Medulla oblongata (tissue), 1 donor: ENCODE data around the gene UBAC2.

Experiments used
- DNase-seq: peaks from one replicate; pipeline ENCODE4 v3.0.0-alpha.2; 2015; ENCODE audit errors: extremely low spot score

The UBAC2 gene

DNA sequence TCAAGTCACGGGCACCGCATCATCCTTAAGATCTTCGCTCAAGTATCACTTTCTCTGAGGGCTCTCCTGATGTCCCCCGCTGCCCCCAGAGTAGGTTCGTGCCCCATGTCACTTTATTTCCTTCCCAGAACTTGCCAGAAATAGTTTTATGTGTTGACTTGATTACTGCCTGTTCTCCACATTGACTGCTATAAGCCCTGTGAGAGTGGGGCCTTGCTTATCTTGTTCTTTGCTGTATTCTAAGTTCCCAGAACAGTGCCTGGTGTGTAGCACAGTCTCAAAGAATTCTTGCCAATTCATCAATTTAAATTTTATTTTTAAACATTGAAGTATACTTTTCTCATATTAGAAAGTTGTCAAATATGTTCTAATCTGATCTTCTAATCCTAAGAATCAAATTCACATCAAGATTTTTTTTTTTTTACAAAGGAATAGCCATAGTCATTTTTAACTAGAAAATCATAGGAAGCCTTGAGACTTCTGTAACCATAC lies 138.6 kb downstream of the UBAC2 start:
- DNase-seq, result no peak

DNA sequence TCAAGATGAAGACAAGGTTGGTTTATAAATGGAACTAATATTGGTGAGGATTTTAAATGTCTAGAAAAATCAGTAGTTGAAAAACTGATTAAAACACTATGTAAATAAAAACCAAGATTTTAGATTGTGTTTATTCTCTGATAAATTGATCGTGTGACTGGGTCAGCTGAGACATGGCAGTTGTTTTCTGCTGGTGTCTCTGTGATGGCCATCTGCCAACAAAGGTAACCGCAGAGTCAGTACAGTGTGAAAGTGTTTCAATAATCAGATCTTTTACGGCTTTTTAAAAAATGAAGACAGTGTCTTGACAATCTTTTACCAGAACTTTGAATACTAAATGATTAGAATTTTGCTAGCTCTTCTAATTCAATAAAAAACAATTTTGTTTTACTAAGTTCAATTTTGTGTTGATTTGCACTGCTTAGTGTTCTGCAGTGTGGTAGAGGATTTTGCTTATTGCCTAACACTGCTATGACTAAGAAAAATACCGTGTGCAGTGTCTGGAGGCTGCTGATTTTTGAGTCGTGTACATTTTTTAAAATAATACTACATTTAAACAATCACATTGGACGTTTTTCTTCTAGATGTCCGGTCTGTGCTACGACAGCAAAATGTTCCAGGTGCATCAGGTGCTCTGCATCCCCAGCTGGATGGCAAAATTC lies 139.2 kb downstream of the UBAC2 start:
- no peak for DNase-seq

DNA sequence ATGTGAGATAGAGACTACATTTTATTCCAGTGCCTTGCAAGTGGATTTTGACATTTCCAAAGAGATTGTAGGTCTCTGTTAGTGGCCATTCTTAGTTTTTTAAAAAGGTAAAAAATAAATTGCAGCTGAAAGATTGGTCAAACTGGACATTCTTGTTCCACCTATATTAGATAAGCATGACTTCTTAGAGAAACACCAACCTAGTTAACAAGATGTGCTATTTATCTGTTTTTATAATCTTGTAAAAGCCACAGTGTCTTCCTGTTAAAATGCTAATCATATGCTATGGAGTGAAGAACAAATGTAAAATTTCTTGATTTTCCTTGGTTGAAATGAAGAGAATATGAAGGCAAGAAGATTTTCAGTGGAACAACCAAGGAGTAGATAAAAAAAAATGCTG lies 140.0 kb downstream of the UBAC2 start:
- no peak for DNase-seq

DNA sequence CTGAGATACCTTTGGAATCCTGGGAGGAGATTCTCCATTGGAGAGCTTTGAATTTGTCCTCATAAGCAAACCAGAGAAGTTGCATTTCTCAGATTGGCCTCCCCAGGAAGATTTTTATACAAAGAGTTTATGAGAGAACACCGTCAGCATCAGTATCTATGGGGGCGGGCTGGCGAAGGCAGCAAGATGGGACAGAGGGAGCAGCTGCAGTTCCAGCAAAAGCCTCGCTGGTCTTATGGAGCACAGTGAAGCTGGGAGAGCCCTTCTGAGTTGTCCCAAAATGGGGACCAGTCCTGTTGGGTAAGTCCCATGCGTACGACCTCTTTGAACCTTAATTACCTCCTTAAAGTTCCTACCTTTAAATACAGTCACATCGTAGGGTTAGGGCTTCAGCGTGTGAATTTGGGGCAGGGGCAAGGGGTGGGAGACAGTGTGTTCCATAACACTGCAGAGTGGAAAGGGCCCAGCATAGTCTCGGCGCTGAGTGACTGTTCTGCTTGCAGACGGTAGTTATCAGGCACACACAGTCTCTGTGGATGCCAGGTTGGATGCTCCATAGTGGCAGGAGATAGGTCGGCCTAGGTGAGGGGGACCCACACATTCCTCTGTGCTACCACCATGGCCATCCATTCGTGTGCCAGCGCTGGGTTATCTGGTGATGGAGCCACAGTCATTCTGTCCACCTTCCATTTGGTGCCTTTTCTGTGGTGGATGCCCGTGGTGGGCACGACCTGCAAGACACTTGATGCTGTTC lies 141.5 kb downstream of the UBAC2 start:
- no peak for DNase-seq

DNA sequence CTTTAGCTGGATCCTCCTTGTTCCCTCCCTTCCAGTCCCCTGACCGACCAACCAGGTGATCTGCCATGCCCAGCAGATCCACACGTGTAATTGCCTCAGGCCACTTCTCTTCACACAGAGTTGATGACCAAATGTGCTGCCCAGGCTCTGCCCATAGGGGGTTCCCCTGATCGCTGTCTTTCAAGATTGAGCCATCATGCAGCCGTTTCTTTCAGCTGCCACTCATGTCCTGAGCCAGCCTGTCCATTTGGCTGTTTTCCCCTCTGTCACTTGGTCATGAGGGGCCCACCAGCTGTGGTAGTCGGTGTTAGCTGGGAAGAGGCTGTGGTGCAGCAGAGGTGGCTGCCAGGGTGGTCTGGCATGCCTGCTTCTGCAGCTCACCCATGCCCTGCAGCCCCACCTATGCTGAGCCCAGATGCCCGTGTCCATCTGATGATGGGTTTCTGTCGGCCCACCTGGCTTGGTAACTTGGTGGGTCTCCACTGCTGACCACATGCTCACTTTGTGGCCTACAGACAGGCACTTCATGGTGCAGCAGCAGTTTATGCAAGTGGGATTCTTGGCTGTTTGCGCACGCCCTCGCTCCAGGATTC lies 142.2 kb downstream of the UBAC2 start:
- DNase-seq, result no peak

DNA sequence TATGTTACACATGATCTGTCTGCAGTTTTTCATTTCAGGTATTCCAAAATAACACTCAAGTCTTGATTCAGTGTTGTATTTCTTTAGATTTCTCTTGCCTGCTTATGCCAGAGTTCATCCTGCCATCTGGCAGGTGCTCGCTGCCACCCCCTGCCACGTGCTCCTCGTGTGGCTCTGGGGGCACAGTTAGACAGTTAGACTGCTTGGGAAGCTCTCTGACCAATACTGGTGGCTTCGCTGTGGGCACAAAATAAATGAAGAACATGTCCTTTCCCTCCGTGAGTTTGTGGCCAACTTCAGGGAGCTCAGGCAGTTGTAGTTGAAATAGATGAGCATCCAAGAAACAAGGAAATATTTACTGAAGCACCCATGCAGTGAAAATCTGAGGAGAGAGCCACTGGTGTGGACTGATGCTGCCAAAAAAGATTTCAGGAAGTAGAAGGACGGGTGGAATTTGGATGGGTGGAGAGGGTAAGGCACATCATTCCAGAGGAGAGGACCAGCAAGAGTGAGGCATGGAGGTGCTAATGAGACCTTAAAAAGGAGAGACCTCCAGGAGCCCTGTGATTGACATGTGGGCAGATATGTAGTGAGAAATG lies 144.1 kb downstream of the UBAC2 start:
- no peak for DNase-seq

DNA sequence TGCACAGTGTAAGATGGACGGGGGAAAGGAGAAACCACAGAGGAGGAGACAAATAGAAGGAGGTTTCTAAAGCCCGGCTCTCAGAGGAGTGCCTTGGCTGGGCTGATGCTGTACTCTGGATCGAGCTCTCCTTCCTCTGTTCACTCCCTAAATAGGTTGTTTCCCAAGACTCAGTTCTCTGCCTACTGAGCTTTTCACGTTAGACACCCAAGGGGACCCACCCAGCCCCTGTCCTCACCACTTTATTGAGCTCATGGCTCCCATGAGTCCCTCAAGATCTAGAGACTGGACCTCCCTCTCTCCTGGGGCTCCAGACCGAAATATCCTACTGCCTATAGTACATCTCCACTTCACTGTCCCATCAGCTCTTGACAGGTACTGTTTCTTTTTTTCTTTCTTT lies 144.7 kb downstream of the UBAC2 start:
- DNase-seq, result no peak

DNA sequence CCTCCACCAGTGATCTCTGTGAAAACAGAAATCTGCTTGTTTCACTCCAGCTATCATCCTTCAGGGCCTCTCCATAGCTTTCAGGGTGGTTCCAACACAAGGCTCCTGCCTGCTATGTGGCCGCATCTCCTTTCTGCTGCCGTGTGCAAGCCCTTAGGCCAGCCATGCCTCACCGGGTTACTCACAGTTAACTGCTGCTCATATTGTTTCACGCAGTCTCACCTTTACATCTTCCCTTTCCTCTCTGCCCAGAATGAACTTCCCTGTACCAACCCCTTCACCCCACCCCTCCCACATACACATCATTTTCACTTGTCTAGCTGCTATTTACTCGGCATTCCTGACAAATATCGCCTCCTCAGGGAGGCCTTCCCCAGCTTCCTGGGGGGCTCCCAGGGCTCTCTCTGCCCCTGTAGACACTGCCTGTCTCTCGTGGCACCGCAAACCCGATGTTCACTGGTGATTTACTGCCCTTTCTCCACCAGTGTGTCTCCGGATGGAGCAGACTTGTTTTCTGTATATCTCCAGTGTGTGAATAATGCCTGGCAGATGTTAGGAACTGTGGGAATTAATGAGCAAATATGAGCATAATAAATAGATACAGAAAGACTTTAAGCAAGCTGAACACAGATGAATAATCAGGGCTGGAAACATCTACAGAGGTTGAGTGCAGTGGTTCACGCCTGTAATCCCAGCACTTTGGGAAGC lies 145.8 kb downstream of the UBAC2 start:
- DNase-seq, result no peak

DNA sequence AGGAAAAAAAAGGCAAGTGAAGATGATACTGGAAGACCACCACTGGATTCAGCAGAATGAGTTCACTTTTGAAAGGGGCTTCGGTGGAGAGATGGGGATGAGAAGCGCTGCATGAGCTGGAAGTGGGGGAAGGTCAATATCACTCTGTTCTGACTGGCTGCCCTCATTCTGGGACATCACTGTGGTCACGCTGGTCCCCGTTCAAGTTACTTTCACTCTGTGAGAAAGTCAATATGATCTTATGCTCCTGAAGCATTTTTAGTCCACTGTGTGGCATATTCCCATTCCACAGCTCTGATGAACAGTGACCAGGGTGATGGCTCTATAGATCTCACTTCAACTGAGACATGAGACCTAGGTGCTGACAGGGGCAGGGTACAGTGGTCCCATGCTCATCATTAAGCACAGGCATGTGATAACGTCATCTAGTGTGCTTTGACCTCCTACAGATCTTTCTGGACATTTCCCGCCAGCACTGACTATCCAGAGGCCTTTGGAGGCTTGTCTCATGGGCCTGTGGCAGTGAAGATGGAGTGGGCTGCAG lies 146.8 kb downstream of the UBAC2 start:
- DNase-seq, result no peak

DNA sequence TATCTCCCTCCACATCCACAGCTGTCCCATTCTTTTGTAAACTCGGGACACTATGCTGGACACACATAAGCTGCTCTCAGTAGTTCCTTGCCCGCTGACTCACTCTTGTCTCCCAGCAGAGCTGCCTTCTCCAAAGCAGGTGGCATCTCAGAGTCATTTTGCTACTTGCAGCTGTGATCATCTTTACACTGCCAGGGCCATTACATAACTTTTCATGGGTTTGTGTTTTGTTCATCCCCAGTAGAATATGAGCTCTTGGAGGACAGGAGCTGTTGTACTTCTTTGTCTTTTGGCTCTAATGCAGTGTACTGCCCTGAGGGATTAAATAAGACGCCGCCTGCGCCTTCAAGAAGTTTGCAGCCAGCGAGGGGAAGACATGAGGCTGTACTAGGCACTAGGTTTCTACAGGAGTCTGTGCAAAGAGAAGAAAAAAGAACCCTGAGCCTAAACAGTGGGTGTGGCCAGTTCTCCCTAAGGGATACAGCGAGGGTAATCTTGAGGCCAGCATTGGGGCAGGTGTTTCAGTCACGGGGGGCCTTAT lies 147.3 kb downstream of the UBAC2 start:
- DNase-seq, result no peak

DNA sequence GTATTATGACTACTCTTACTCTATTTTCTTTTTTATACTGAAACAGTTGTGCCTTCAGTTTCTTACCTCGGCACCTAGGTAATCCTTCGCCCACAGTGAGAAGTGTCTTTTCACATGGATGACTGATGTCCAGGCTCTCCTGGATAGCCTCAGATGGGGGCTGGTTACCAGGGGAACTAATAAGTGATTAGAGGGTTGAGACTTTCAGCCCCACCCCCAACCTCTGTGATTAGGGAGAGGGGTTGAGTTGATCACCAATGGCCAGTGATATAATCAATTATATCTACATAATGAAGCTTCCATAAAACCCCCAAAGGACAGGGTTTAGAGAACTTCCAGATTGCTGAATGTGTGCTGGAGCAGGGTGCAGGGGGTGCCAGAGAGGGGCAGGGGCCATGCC lies 149.5 kb downstream of the UBAC2 start:
- no peak for DNase-seq

DNA sequence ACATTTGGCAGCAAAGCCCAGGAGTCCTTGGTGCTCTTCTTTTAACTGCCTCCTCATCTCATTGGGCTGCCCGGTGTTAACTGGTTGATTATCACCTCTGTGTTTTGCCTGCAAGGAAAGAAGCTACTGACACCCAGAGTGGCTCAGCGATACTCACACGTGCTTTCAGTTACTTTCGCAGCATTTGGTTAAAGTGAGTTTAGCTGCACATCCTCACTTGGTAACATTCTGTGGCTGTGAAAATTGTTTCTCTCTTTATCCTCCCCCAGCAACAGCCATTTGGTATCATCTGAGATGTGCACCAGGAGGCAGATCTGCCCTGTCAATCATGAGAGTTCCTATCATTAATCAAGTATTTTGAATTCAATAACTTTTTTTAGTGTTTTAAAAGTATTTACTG lies 151.1 kb downstream of the UBAC2 start:
- DNase-seq, result no peak

DNA sequence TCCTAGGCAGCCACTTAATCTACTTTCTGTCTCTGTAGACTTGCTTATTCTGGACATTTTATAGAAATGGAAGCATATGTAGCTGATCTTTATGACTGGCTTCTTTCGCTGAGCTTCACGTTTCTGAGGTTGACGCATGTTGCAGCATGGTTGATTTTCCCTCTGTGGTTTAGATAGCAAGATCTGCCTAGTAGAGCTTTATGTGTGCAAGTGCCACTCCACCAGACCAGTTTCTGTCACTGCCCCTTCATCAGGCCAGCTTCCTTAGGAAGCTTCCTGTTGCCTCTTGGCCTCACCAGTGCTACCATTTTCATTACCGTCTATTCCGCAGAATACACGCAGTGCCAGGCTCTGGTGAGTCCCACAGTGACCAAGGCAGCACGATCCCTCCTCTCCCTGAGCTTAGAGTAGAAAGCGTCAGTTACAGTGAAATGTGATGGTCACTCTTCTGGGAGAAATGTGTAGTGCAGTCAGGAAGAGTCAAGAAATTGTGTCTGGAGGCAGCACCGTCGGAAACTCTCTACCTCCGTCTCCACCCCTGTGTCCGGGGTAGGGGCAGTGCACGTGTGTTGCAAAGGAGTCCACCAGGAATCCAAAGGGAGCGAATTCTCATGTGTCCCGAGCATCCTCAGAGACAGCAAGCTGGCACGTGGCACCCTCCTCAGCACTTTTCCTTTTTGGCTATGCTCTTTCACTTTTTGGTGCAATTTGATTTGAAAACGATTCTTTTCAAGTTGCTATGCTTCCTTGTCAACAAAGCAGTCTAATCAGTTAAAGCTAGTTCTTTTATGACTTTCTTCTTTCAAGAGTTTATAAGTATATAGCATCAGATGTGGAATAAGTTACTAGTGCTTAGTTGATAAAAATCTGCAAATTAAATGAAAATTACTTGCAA lies 151.9 kb downstream of the UBAC2 start:
- DNase-seq, result no peak

DNA sequence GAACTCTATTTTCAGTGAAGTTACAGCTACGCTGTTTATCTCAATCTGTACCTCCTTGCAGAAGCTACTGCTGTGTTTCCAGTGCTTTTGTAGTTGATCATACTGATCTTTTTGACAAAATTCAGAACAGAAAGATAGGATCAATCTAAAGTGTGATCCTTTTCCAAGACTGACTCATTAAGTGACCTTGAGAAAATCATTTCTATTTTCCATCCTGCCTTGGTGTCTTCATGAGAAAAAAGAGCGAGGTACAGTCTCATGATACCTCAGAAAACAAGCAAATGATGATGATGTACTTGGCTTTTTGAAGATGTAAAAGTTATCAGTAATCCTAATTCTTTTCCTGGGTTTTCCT lies 152.6 kb downstream of the UBAC2 start:
- no peak for DNase-seq

DNA sequence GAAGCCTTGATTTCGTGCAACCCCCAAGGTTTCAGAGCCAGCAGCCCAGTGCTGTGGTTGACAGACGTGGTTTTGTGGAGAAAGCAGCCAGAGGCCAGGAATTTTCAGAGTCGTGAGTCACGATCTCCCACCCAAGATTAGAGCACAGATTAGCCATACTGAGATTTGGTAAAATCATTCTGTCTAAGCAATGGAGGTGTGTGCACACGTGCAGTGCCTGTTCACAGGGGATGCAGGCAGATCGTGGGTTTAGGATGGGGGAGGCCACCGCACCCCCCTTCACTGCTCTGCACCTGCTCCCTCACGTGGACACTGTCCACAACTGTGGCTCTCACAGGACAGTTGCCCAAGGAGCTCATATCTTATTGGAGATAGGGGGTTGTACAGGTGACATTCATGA lies 153.2 kb downstream of the UBAC2 start:
- DNase-seq, result no peak

DNA sequence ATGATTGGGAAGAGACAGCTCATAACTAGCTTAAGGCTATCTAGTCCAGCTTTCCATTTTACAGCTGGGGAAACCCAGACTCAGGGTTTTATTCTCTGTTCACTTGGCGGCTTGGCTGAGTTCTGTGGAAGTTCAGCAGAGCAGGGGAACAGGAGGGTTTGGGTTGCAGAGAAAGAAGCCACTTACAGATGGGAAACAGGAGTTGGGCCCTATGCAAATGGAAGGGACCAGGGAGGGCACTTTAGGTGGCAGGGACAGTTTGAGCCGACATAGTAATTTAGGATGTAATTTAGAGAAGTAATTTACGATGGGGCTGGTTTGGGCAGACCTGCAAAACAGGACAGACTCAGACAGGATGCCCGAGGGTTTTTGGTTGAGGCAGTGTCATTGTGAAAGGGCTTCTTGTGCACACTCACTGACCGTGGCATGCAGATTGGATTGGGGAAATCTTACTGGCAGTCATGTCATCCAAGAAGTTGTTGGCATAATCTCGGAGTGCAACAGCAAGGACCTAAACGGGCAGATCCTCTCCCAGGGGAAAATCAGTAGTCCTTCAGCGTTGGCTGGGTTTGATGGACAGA lies 153.8 kb downstream of the UBAC2 start:
- DNase-seq, result no peak

DNA sequence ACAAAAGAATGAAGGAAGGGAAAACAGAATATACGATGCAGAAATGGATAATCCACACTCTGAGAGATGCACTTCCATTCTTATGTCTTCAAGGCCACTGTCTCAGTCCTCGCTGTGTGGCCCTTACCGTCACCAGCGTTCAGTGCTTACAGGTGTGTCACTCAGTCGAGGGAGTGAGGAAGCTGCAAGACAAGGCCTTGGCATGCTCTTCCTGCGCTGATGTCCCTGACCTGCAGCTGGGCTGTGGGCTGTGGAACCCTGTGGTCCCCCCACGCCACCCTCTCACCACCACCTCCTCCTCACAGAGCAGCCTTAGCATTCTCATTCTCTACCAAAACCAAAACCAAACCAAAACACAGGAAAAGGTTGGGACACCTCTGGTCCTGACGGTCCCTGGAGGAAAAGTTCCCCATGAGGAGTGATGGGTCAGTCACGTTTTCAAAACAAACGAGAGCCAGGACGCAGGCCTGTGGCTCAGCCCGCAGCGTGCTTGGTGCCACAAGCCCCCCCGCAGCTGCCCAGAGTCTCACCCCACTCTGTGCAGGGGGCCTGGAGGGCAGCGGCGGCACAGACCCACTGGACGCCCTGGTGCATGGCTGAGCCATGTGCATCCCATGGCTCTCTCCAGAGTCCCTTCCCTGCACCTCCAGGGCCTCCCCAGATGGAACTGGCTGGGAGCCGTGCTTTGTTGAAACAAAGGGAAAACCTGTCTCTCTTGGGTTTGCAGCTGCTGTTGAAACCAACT lies 154.8 kb downstream of the UBAC2 start:
- no peak for DNase-seq

DNA sequence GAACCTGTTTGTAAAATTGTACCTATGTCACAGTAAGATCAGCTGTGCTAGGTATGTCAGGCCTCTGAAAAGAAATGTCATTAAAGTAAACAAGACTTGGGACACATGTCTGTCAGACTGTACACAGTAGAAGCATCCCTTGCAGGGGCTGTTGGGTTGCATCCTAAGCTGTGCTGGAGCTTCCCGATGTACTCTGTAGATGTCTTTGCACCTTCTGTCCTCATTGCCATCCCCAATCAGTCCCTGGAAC lies 155.3 kb downstream of the UBAC2 start:
- no peak for DNase-seq

DNA sequence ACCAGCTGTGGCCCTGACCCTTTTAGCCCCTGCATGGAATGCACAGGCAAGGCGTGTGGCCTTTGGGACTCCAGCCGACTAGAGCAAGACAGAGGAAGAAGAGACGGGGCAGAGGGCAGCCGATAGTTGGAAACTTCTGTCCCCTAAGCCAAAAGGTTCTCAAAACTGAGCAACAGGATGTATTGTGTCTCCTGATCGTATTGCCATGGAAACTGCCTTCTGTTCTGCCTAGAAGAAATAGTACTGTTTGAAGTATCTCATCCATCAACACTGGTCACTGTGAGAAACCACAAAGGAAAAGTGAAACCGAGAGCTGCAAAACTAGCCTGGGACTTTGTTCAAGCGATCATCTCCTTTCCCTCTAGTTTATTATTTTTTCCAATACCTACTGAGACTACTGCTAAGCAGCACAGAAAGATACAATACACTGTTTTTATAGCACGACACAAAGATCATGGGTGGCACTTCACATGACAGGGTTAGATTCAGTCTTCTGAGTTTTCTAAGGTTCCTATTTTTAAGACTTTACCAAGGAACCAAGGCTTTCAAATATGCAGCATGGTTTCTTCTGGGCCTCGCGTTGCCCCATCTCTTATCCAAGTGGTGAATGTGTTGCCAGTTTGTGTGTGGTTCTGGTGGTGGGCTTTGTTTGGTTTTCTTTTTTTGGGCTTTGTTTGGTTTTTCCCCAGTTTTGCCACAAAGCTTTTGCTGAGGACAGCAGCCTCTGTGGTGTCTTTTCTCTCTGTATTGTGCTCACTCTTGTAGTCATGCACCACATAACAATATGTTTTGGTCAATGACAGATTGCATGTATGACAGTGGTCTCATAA lies 155.8 kb downstream of the UBAC2 start:
- peak; percentile 79 for DNase-seq
